ENCODE measurements around the gene GULP1.

DNA sequence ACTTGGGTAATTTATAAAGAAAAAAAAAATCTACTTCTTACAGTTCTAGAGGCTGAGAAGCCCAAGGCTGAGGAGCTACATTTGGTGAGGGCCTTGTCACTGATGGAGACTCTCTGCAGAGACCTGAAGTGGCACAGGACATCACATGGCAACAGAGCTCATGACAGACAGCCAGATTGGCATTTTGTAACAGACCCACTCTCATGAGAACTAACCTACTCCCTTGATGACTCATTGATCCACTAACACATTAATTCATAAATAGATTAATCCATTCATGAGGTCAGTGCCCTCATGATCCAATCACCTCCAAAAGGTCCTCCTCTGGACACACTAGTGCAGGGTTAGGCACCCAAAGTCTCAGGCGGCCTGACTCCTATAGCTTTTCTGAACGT, 318.4 kb downstream of the GULP1 start:
- TF ChIP-seq POLR2A (IDR thresholded peaks at IDR 0.05) = no peak
- TF ChIP-seq, protein P1, sequence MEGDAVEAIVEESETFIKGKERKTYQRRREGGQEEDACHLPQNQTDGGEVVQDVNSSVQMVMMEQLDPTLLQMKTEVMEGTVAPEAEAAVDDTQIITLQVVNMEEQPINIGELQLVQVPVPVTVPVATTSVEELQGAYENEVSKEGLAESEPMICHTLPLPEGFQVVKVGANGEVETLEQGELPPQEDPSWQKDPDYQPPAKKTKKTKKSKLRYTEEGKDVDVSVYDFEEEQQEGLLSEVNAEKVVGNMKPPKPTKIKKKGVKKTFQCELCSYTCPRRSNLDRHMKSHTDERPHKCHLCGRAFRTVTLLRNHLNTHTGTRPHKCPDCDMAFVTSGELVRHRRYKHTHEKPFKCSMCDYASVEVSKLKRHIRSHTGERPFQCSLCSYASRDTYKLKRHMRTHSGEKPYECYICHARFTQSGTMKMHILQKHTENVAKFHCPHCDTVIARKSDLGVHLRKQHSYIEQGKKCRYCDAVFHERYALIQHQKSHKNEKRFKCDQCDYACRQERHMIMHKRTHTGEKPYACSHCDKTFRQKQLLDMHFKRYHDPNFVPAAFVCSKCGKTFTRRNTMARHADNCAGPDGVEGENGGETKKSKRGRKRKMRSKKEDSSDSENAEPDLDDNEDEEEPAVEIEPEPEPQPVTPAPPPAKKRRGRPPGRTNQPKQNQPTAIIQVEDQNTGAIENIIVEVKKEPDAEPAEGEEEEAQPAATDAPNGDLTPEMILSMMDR (IDR thresholded peaks at IDR 0.05) = no peak

Measured in testis (tissue), 2 donors.